Esophagus muscularis mucosa (tissue), 3 donors: ENCODE measurements around the gene IFFO2.

Source experiments
- CTCF ChIP-seq, 3 experiments: fragments of 200-600 bp in 2 of 3; fragments of 450-650 bp in 1 of 3; sonication (generic) in 2 of 3; IDR thresholded peaks; one replicate each; pipeline ENCODE4 v1.5.1; 2017 to 2019; ENCODE audit warnings: antibody characterized with exemption in 3 of 3, mild to moderate bottlenecking in 2 of 3, moderate library complexity in 1 of 3
- POLR2A ChIP-seq: fragments of 450-650 bp; IDR thresholded peaks from one replicate; pipeline ENCODE4 v1.6.1; 2017; ENCODE audit warnings: antibody characterized with exemption, moderate library complexity, mild to moderate bottlenecking, low read depth
- POLR2AphosphoS5 ChIP-seq, 2 donors: sonication (generic); formaldehyde crosslinking; IDR thresholded peaks; one replicate each; pipeline ENCODE4 v1.6.1; 2017; ENCODE audit warnings: antibody characterized with exemption in 2 of 2

DNA sequence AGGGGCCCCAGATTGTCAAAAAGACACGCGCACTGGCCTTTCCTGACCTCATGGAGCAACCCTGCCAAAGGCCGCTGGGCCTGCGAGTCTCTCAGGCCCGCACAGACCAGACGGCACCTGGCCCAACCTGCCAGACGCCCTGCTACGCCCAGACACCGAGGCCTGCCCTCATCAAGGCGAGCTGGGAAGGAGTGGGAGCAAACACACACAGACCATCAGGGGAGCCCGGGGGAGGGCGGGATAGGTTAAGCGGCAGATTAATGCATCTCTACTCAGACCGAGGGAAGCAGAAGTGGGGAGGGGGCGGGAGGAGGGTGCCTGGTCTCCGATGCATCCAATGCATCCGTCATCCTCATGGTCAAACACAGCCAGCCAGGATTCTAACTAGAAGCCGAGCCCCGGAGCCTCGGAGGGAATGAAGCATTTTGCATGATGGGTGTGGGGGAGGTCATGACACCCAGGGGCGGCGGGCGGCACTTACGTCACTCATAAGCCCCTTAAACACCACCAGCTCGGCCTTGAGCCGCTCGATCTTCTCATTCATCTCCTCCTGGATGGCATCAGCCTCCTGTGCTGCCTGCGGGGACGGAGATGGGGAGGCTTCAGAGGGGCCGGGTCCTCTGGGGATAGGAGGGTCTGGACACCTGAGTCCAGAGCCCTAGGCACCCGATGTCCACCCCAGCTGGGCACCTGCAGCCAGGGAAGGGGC, 37.1 kb downstream of the IFFO2 start:
- TF ChIP-seq POLR2AphosphoS5 (IDR thresholded peaks at IDR 0.05) (no peak), CTCF (IDR thresholded peaks at IDR 0.05) (no peak), POLR2A (no peak)
